ENCODE data around the gene CFAP43. TPM values are rescaled to one million over a fixed set of nuclear protein-coding genes. Genes with fewer than 3 reads are reported as not detected.

Gene CFAP43
- total and polyA plus RNA-seq, 2 of the 8 experiments (the other 6 are each of a cell fraction or from before 2014, with no cell fraction given) = 0.11 to 0.27 TPM

- DNase-seq (ENCODE audit: low read depth in 1 of 2, low spot score in 2 of 2) = no peak
These were observed 34.8 kb downstream of the CFAP43 start for GRCh38 chr10:104197364-104197763.

More at GRCh38 chr10:104197364-104197763, 34.8 kb downstream of the CFAP43 start:
- H4K91ac ChIP-seq (replicated peaks; ENCODE audit: insufficient read length, low read length) = no peak overlapping the region
- no peaks in the 10 kb centered on the region for H3K36me3 ChIP-seq (ENCODE audit: control insufficient read depth in 2 of 4, insufficient read depth in 4 of 4, low read length in 3 of 4)
- H3K79me1 ChIP-seq (ENCODE audit: low read depth, low read length) = no peaks in the 10 kb centered on the region
- no peak overlapping the region for H3K9ac ChIP-seq (replicated peaks in 1 of 4; ENCODE audit: extremely low read depth in 1 of 4, low read depth in 3 of 4, low read length in 3 of 4)
- no peaks in the 10 kb centered on the region for H3K27me3 ChIP-seq (replicated peaks in 1 of 4; ENCODE audit: control insufficient read depth in 3 of 4, extremely low read depth in 1 of 4, insufficient read depth in 3 of 4, low read length in 3 of 4)
- H2BK12ac ChIP-seq (ENCODE audit: low read depth, low read length) = no peak overlapping the region
- H2BK5ac ChIP-seq (ENCODE audit: low read depth, low read length) = no peak overlapping the region
- no peaks in the 10 kb centered on the region for H4K20me1 ChIP-seq (replicated peaks in 1 of 2; ENCODE audit: control insufficient read depth in 1 of 2, insufficient read depth in 2 of 2, low read length in 2 of 2)
- no peaks in the 10 kb centered on the region for H3K9me3 ChIP-seq (ENCODE audit: insufficient read depth in 2 of 2, low read depth in 1 of 2, low read length in 1 of 2)
- ChIA-PET POLR2A (ENCODE audit: partially characterized antibody) (no interaction called here), CTCF (ENCODE audit: partially characterized antibody) (no interaction called here)
- WGBS, 2 experiments (ENCODE audit: extremely low coverage in 1 of 2, insufficient coverage in 1 of 2, insufficient read length in 1 of 2, insufficient replicate concordance in 2 of 2, low coverage in 1 of 2, low lambda C conversion rate in 2 of 2, missing lambda C conversion rate in 1 of 2) = 47% methylated on average over 2 of the region's 2 CpGs; no CpG with 5 or more reads in 1 of the 2 experiments
- no peak overlapping the region for H3K18ac ChIP-seq (ENCODE audit: extremely low read depth, low read length)
- no peak for TF ChIP-seq CBX5 (IDR thresholded peaks at IDR 0.05; ENCODE audit: low read depth, low read length)
- no peak for TF ChIP-seq EP300 (IDR thresholded peaks at IDR 0.05; ENCODE audit: borderline replicate concordance in 1 of 2, low read depth in 2 of 2, low read length in 2 of 2)
- TF ChIP-seq JUND (IDR thresholded peaks at IDR 0.05; ENCODE audit: low read length) = no peak
- H3K56ac ChIP-seq (replicated peaks; ENCODE audit: insufficient read length, low read depth, low read length) = no peak overlapping the region
- no peak overlapping the region for H3K23ac ChIP-seq (ENCODE audit: insufficient read length)
- H2BK120ac ChIP-seq (replicated peaks; ENCODE audit: low read depth, low read length) = no peak overlapping the region
- FAIRE-seq = no peak
- H2AFZ ChIP-seq (ENCODE audit: low read length) = no peak overlapping the region
- no peaks in the 10 kb centered on the region for H3K79me2 ChIP-seq (ENCODE audit: control insufficient read depth in 1 of 2, insufficient read depth in 2 of 2, low read length in 2 of 2)
- H3K4me1 ChIP-seq (replicated peaks in 1 of 4; ENCODE audit: control insufficient read depth in 3 of 4, insufficient read depth in 4 of 4, low read length in 3 of 4) = no peaks in the 10 kb centered on the region
- H3K27ac ChIP-seq (ENCODE audit: low read depth, low read length) = no peak overlapping the region
- H3K14ac ChIP-seq (ENCODE audit: insufficient read length) = no peak overlapping the region
- H4K8ac ChIP-seq (ENCODE audit: extremely low read depth, insufficient read depth, low read length) = no peak overlapping the region
- H2AK5ac ChIP-seq (ENCODE audit: low read depth, low read length) = no peak overlapping the region
- H3K4me3 ChIP-seq (ENCODE audit: extremely low read depth in 1 of 4, insufficient read depth in 2 of 4, low read depth in 3 of 4, low read length in 4 of 4) = no peak overlapping the region
- H2BK15ac ChIP-seq (ENCODE audit: low read length) = no peak overlapping the region
- H3K4ac ChIP-seq (replicated peaks; ENCODE audit: insufficient read length, low read depth, low read length) = no peak overlapping the region
- no peak overlapping the region for H2BK20ac ChIP-seq (ENCODE audit: low read length)
- no peak overlapping the region for H3K4me2 ChIP-seq (ENCODE audit: insufficient read depth in 1 of 2, low read depth in 2 of 2, low read length in 2 of 2)
- no peaks in the 10 kb centered on the region for H3K23me2 ChIP-seq (ENCODE audit: low read depth, low read length)
- no peak overlapping the region for H4K5ac ChIP-seq (ENCODE audit: insufficient read length, low read depth, low read length)

Data from H1 (cell line).